Endothelial cell (in vitro differentiated cells): ENCODE data around the gene GABRQ. TPM values are rescaled to one million over a fixed set of nuclear protein-coding genes. Genes with fewer than 3 reads are reported as not detected.

Source experiments
- DNase-seq: peaks from one replicate; pipeline ENCODE4 v3.0.0; 2021; ENCODE audit warnings: low spot score
- H3K27ac Mint-ChIP-seq: one replicate; pipeline ENCODE4 v1.8.0; 2021; ENCODE audit warnings: mixed read lengths, inconsistent platforms; ENCODE audit not compliant: unreplicated experiment
- H3K27me3 Mint-ChIP-seq: one replicate; pipeline ENCODE4 v1.8.0; 2021; ENCODE audit warnings: mild to moderate bottlenecking, moderate library complexity, mixed read lengths, inconsistent platforms; ENCODE audit not compliant: unreplicated experiment
- H3K36me3 Mint-ChIP-seq: one replicate; pipeline ENCODE4 v1.8.0; 2021; ENCODE audit warnings: mild to moderate bottlenecking, low read depth, mixed read lengths, inconsistent platforms; ENCODE audit not compliant: unreplicated experiment
- H3K4me1 Mint-ChIP-seq: one replicate; pipeline ENCODE4 v1.8.0; 2021; ENCODE audit warnings: mild to moderate bottlenecking, mixed read lengths, inconsistent platforms; ENCODE audit not compliant: unreplicated experiment
- H3K4me3 Mint-ChIP-seq: one replicate; pipeline ENCODE4 v1.8.0; 2021; ENCODE audit warnings: mild to moderate bottlenecking, mixed read lengths, inconsistent platforms; ENCODE audit not compliant: unreplicated experiment
- H3K9me3 Mint-ChIP-seq: one replicate; pipeline ENCODE4 v1.8.0; 2021; ENCODE audit warnings: mixed read lengths, inconsistent platforms; ENCODE audit not compliant: unreplicated experiment
- total RNA-seq: library from RNA; stranded (reverse); fragmentation: NEBNext Ultra II Directional; extraction: Animal tissue kit (Norgen Biotek cat#: 25700); gene quantifications from one replicate; pipeline ENCODE4 v1.2.1, GENCODE V29; 2021; ENCODE audit not compliant: unreplicated experiment
- TF ChIP-seq, protein P1 (sequence below): fragments of 200-600 bp; sonication (generic); IDR thresholded peaks from one replicate; pipeline ENCODE4 v1.5.0; 2021; ENCODE audit warnings: antibody characterized with exemption; ENCODE audit not compliant: unreplicated experiment

Gene GABRQ
- total RNA-seq, 1 donor from 2014 or later = 0.41 TPM

DNA sequence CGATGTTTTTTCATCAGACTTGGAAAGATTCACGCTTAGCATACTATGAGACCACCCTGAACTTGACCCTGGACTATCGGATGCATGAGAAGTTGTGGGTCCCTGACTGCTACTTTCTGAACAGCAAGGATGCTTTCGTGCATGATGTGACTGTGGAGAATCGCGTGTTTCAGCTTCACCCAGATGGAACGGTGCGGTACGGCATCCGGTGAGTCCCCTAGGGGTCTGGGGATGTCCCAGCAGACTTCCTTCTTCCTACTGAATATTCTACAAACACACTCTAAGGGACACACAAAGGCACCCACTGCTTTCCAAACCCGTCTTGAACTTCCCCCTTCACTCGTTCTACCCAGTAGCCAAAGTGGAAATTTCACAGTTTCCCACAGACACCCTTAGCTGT is 9.3 kb downstream of the GABRQ start:
- no peak for DNase-seq
- Mint-ChIP-seq H3K27ac (no peak overlapping the region), H3K4me3 (no peak overlapping the region), H3K36me3 (no peaks in the 10 kb centered on the region), H3K9me3 (no peaks in the 10 kb centered on the region), H3K4me1 (no peaks in the 10 kb centered on the region), H3K27me3 (no peaks in the 10 kb centered on the region)
- TF ChIP-seq, protein P1, sequence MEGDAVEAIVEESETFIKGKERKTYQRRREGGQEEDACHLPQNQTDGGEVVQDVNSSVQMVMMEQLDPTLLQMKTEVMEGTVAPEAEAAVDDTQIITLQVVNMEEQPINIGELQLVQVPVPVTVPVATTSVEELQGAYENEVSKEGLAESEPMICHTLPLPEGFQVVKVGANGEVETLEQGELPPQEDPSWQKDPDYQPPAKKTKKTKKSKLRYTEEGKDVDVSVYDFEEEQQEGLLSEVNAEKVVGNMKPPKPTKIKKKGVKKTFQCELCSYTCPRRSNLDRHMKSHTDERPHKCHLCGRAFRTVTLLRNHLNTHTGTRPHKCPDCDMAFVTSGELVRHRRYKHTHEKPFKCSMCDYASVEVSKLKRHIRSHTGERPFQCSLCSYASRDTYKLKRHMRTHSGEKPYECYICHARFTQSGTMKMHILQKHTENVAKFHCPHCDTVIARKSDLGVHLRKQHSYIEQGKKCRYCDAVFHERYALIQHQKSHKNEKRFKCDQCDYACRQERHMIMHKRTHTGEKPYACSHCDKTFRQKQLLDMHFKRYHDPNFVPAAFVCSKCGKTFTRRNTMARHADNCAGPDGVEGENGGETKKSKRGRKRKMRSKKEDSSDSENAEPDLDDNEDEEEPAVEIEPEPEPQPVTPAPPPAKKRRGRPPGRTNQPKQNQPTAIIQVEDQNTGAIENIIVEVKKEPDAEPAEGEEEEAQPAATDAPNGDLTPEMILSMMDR = no peak

DNA sequence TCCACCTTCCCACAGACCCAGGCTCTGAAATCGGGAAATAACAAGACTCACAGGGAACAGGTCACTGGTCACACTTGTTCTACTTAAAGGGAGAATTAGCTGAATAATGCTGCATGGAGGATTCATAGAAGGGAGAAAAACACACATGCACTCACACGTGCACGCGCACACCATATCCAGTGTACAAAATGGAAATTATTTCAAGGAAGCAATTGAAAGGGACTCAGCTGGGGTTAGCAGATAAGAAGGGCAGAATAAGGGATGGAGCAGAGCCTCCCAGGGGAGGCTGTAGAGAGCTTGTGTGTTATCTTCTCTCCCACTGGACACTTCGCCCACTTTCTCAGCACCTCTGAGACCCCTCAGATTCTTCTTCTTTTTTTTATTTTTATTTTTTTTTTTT is 10.3 kb downstream of the GABRQ start:
- no peaks in the 10 kb centered on the region for H3K4me1 Mint-ChIP-seq
- no peak for DNase-seq
- H3K36me3 Mint-ChIP-seq = no peaks in the 10 kb centered on the region
- H3K27me3 Mint-ChIP-seq = no peaks in the 10 kb centered on the region
- no peak overlapping the region for H3K4me3 Mint-ChIP-seq
- H3K9me3 Mint-ChIP-seq = no peaks in the 10 kb centered on the region
- H3K27ac Mint-ChIP-seq = no peak overlapping the region
- TF ChIP-seq, protein P1 = no peak

DNA sequence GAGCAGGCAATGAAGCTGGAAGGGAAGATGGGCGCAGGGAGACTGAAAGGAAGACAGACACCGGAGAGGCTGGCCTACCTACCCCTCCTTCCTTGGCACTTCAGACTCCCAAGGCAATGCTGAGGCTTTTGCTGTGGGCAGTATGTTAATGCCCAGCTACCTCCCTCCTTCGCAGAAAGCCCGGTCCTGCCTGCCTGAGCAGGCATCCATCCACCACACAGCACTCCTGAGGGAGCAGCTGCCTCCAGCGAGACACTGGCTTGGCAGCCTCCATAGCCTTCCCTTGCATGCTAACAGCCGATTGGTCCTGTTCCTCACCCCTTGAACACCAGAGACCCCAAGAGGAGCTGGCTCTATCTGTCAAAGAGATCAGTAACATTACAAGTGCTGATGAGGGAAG is 14.4 kb downstream of the GABRQ start:
- TF ChIP-seq, protein P1 = no peak
- Mint-ChIP-seq H3K9me3 (no peaks in the 10 kb centered on the region), H3K27me3 (no peaks in the 10 kb centered on the region)

DNA sequence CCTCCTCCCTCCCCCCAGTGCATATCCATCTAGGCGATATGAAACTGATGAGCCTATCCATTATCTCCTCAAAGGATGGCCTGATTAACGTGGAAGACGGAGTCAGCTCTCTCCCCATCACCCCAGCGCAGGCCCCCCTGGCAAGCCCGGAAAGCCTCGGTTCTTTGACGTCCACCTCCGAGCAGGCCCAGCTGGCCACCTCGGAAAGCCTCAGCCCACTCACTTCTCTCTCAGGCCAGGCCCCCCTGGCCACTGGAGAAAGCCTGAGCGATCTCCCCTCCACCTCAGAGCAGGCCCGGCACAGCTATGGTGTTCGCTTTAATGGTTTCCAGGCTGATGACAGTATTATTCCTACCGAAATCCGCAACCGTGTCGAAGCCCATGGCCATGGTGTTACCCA is 14.8 kb downstream of the GABRQ start:
- TF ChIP-seq, protein P1 = no peak
- Mint-ChIP-seq H3K36me3 (no peaks in the 10 kb centered on the region), H3K4me1 (no peaks in the 10 kb centered on the region), H3K27me3 (no peaks in the 10 kb centered on the region), H3K27ac (no peak overlapping the region), H3K4me3 (no peak overlapping the region), H3K9me3 (no peaks in the 10 kb centered on the region)
- no peak for DNase-seq

More for the DNA sequence above, 14.4 kb downstream of the GABRQ start:
- H3K4me1 Mint-ChIP-seq = no peaks in the 10 kb centered on the region
- H3K36me3 Mint-ChIP-seq = no peaks in the 10 kb centered on the region
- no peak overlapping the region for H3K27ac Mint-ChIP-seq
- no peak overlapping the region for H3K4me3 Mint-ChIP-seq
- DNase-seq = no peak

DNA sequence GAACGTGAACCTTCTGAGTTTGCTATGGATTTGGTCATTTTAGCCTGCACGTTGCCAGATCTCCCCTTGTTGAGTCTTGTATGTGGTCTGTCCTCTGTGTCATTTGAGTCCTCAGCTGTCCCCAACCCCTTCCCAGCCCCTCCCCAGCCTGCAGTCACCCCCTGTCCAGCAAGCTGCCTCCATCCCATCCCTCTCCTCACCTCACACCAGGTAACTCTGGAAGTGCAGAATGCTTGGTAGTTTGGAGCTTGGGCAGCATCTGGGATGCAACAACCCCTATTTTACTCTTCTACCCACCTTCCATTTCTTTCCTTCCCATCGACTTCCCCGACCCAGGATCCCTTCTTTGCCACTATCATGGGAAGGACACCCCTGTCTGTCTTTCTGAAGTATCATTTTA is 18.4 kb downstream of the GABRQ start:
- no peak overlapping the region for H3K27ac Mint-ChIP-seq
- DNase-seq = no peak
- TF ChIP-seq, protein P1 = no peak
- H3K9me3 Mint-ChIP-seq = no peaks in the 10 kb centered on the region
- H3K4me1 Mint-ChIP-seq = no peaks in the 10 kb centered on the region
- no peaks in the 10 kb centered on the region for H3K27me3 Mint-ChIP-seq
- H3K4me3 Mint-ChIP-seq = no peak overlapping the region
- no peaks in the 10 kb centered on the region for H3K36me3 Mint-ChIP-seq
